Measurements from ENCODE around the gene OAT.

DNA sequence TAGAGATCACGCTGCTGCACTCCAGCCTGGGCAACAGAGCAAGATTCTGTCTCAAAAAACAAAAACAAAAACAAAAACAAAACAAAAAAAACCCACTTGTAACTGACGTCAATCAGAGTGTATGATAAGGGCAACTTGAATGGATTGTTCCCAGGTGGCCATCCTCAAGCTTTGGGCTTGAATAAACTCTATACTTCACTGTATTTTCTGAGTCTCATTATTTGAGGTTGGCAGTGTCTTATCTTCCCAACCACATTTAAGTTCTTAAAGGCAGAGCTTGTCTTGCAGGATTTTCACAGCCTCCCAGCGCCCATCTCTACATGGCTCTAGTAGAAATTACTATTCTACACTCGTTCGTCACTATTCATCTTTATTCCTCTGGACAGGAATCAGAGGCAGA is 5.1 kb upstream of the OAT start:
- TF ChIP-seq, protein P1, sequence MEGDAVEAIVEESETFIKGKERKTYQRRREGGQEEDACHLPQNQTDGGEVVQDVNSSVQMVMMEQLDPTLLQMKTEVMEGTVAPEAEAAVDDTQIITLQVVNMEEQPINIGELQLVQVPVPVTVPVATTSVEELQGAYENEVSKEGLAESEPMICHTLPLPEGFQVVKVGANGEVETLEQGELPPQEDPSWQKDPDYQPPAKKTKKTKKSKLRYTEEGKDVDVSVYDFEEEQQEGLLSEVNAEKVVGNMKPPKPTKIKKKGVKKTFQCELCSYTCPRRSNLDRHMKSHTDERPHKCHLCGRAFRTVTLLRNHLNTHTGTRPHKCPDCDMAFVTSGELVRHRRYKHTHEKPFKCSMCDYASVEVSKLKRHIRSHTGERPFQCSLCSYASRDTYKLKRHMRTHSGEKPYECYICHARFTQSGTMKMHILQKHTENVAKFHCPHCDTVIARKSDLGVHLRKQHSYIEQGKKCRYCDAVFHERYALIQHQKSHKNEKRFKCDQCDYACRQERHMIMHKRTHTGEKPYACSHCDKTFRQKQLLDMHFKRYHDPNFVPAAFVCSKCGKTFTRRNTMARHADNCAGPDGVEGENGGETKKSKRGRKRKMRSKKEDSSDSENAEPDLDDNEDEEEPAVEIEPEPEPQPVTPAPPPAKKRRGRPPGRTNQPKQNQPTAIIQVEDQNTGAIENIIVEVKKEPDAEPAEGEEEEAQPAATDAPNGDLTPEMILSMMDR (IDR thresholded peaks at IDR 0.05): no peak
- no peak for TF ChIP-seq POLR2A (IDR thresholded peaks at IDR 0.05)
